HEK293T (cell line): ENCODE data around the gene FNBP1L.

ENCODE experiments used
- CTCF ChIA-PET: fragments of 350-600 bp; formaldehyde crosslinking; extraction: SDS; loops from one replicate; lab custom pipeline; 2021; ENCODE audit warnings: antibody characterized with exemption, inconsistent platforms; lab: Yijun Ruan, JAX
- POLR2A ChIA-PET: fragments of 350-600 bp; formaldehyde crosslinking; extraction: SDS; loops from one replicate; lab custom pipeline; 2020; ENCODE audit warnings: antibody characterized with exemption, inconsistent platforms; lab: Yijun Ruan, JAX
- DNase-seq: peaks from one replicate; pipeline ENCODE4 v3.0.0; 2012; ENCODE audit warnings: mixed read lengths; ENCODE audit errors: extremely low spot score
- ARNT ChIP-seq: fragments of 450-650 bp; IDR thresholded peaks from 2 replicates; pipeline ENCODE4 v1.6.1; 2017; ENCODE audit warnings: mild to moderate bottlenecking
- BHLHE40 ChIP-seq: fragments of 450-650 bp; IDR thresholded peaks from 2 replicates; pipeline ENCODE4 v1.6.1; 2016; ENCODE audit warnings: mild to moderate bottlenecking, moderate library complexity, borderline replicate concordance
- CTBP1 ChIP-seq: fragments of 450-650 bp; IDR thresholded peaks from 2 replicates; pipeline ENCODE4 v1.6.1; 2016; ENCODE audit warnings: borderline replicate concordance
- ELF4 ChIP-seq: fragments of 450-650 bp; IDR thresholded peaks from 2 replicates; pipeline ENCODE4 v1.6.1; 2017; ENCODE audit warnings: antibody characterized with exemption
- FOXA1 ChIP-seq: fragments of 450-650 bp; IDR thresholded peaks from 2 replicates; pipeline ENCODE4 v1.6.1; 2016; ENCODE audit warnings: mild to moderate bottlenecking
- FOXK2 ChIP-seq: fragments of 450-650 bp; IDR thresholded peaks from 2 replicates; pipeline ENCODE4 v1.6.1; 2016; ENCODE audit warnings: mild to moderate bottlenecking
- FOXM1 ChIP-seq: fragments of 450-650 bp; IDR thresholded peaks from 2 replicates; pipeline ENCODE4 v1.6.1; 2017; ENCODE audit warnings: mild to moderate bottlenecking, borderline replicate concordance
- HDGF ChIP-seq: fragments of 450-650 bp; IDR thresholded peaks from 2 replicates; pipeline ENCODE4 v1.6.1; 2017; ENCODE audit warnings: antibody characterized with exemption, borderline replicate concordance
- L3MBTL2 ChIP-seq: fragments of 450-650 bp; conservative IDR thresholded peaks from 2 replicates; pipeline ENCODE4 v1.6.1; 2016; ENCODE audit warnings: mild to moderate bottlenecking
- LEF1 ChIP-seq: fragments of 450-650 bp; IDR thresholded peaks from 2 replicates; pipeline ENCODE4 v1.6.1; 2017; ENCODE audit warnings: mild to moderate bottlenecking, borderline replicate concordance
- NFRKB ChIP-seq: fragments of 450-650 bp; IDR thresholded peaks from 2 replicates; pipeline ENCODE4 v1.6.1; 2016; ENCODE audit warnings: mild to moderate bottlenecking, moderate library complexity
- PKNOX1 ChIP-seq: fragments of 450-650 bp; IDR thresholded peaks from 2 replicates; pipeline ENCODE4 v1.6.1; 2016
- SP1 ChIP-seq: fragments of 450-650 bp; IDR thresholded peaks from 2 replicates; pipeline ENCODE4 v1.6.1; 2017
- SUZ12 ChIP-seq: fragments of 450-650 bp; IDR thresholded peaks from 2 replicates; pipeline ENCODE4 v1.6.1; 2016; ENCODE audit warnings: mild to moderate bottlenecking
- TARDBP ChIP-seq: fragments of 450-650 bp; IDR thresholded peaks from 2 replicates; pipeline ENCODE4 v1.6.1; 2016
- ZNF384 ChIP-seq: fragments of 450-650 bp; IDR thresholded peaks from 2 replicates; pipeline ENCODE4 v1.6.1; 2016

The FNBP1L gene

GRCh38 chr1:93601686-93602085 lies 153.8 kb downstream of the FNBP1L start:
- ChIA-PET POLR2A (no interaction called here), CTCF (interaction anchor here (0.5 kb wide), 1 partner anchor 462 kb away, joined by 3 read pairs; no protein-coding TSS in a partner anchor)
- TF ChIP-seq PKNOX1 (no peak), ZNF384 (no peak), HDGF (no peak), ARNT (no peak), SP1 (no peak), TARDBP (no peak), SUZ12 (no peak)
- DNase-seq, result no peak

- POLR2A ChIA-PET, result no interaction called here
- CTCF ChIA-PET, result interaction anchor here (0.5 kb wide), 1 partner anchor 461 kb away, joined by 3 read pairs; no protein-coding TSS in a partner anchor
- no peak for DNase-seq
- TF ChIP-seq ARNT, result no peak
- TF ChIP-seq L3MBTL2, result no peak
- no peak for TF ChIP-seq LEF1
- no peak for TF ChIP-seq BHLHE40
- TF ChIP-seq PKNOX1, result no peak
- no peak for TF ChIP-seq FOXM1
- TF ChIP-seq FOXK2, result no peak
- no peak for TF ChIP-seq ELF4
- TF ChIP-seq FOXA1, result no peak
- TF ChIP-seq SP1, result no peak
- TF ChIP-seq ZNF384, result no peak
- no peak for TF ChIP-seq SUZ12
- TF ChIP-seq NFRKB, result no peak
- TF ChIP-seq CTBP1, result no peak
- TF ChIP-seq HDGF, result no peak
- no peak for TF ChIP-seq TARDBP
These were observed 154.2 kb downstream of the FNBP1L start for GRCh38 chr1:93602101-93602500.

GRCh38 chr1:93603106-93603505 lies 155.2 kb downstream of the FNBP1L start:
- ChIA-PET POLR2A (no interaction called here), CTCF (no interaction called here)
- TF ChIP-seq LEF1, result no peak
- TF ChIP-seq FOXA1, result no peak
- TF ChIP-seq HDGF, result no peak
- TF ChIP-seq BHLHE40, result no peak
- no peak for TF ChIP-seq TARDBP
- TF ChIP-seq CTBP1, result no peak
- no peak for TF ChIP-seq PKNOX1
- TF ChIP-seq ARNT, result no peak
- no peak for TF ChIP-seq L3MBTL2
- no peak for TF ChIP-seq SUZ12
- no peak for TF ChIP-seq NFRKB
- no peak for TF ChIP-seq FOXK2
- no peak for TF ChIP-seq SP1
- no peak for TF ChIP-seq FOXM1
- TF ChIP-seq ZNF384, result no peak
- TF ChIP-seq ELF4, result no peak
- DNase-seq, result no peak

GRCh38 chr1:93603601-93604000 lies 155.7 kb downstream of the FNBP1L start:
- ChIA-PET CTCF (no interaction called here), POLR2A (no interaction called here)
- no peak for DNase-seq
- TF ChIP-seq FOXM1 (no peak), L3MBTL2 (no peak)
